HEK293T (cell line): Measurements from ENCODE around the gene CSTPP1.
"Not testable (repeated sequence)": the region's sequence is repeated elsewhere in the genome, so short reads cannot be mapped to it uniquely, and the experiment has no call there.

Experiments used
- BHLHE40 ChIP-seq: fragments of 450-650 bp; IDR thresholded peaks from 2 replicates; pipeline ENCODE4 v1.6.1; 2016; ENCODE audit warnings: mild to moderate bottlenecking, moderate library complexity, borderline replicate concordance
- FOXM1 ChIP-seq: fragments of 450-650 bp; IDR thresholded peaks from 2 replicates; pipeline ENCODE4 v1.6.1; 2017; ENCODE audit warnings: mild to moderate bottlenecking, borderline replicate concordance
- HDGF ChIP-seq: fragments of 450-650 bp; IDR thresholded peaks from 2 replicates; pipeline ENCODE4 v1.6.1; 2017; ENCODE audit warnings: antibody characterized with exemption, borderline replicate concordance
- PKNOX1 ChIP-seq: fragments of 450-650 bp; IDR thresholded peaks from 2 replicates; pipeline ENCODE4 v1.6.1; 2016
- SP1 ChIP-seq: fragments of 450-650 bp; IDR thresholded peaks from 2 replicates; pipeline ENCODE4 v1.6.1; 2017
- SUZ12 ChIP-seq: fragments of 450-650 bp; IDR thresholded peaks from 2 replicates; pipeline ENCODE4 v1.6.1; 2016; ENCODE audit warnings: mild to moderate bottlenecking

GRCh38 chr11:46989810-46990487 lies 53.4 kb downstream of the CSTPP1 start:
- TF ChIP-seq FOXM1, BHLHE40, SP1, SUZ12, PKNOX1, HDGF: not testable (repeated sequence)
